ENCODE results near the gene DRG2.

The DRG2 gene

GRCh38 chr17:18144855-18145254 lies 57.1 kb downstream of the DRG2 start:
- no peak for DNase-seq

- no peak for DNase-seq
Measured at GRCh38 chr17:18145811-18146210, 58.1 kb downstream of the DRG2 start.

- DNase-seq, result no peak
Measured at GRCh38 chr17:18146259-18146658, 58.5 kb downstream of the DRG2 start.

DNA sequence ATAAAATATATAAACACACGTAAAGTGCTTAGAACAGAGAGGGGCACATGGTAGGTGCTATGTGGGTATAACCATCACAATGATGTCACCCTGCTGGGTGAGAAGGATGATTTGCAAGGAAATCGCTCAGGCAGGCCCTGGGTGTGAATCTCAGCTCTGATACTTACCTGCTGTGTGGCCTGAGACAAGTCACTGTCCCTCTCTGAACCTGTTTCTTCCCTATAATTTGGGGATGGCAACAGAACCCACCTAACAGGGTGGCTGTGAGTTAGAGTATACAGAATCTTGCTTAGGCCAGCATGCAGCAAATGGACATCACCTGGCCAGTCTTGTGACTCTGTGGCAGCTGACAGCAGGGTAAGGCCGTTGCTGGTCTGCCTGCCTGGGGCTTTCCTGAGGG lies 59.2 kb downstream of the DRG2 start:
- no peak for DNase-seq

- DNase-seq, result no peak
Measured at GRCh38 chr17:18148586-18148985, 60.8 kb downstream of the DRG2 start.

DNA sequence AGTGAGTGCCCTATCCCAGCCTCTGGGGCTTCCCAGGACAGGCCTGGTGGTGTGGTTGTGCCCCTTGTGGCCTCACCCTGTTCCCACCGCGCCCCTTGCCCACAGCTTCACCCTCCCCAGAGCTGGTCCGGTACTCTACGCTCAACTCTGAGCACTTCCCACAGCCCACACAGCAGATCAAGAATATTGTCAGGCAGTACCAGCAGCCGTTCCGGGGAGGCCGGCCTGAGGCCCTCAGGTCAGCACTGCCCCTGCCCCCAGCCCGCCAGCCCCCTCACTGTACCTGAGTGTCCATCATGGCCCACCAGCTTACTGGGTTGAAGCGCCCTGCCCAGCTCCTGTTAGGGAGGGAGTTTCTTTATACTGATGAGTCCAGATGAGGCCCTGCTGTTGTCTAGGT lies 63.5 kb downstream of the DRG2 start:
- DNase-seq, result no peak

GRCh38 chr17:18155179-18155578 lies 67.4 kb downstream of the DRG2 start:
- no peak for DNase-seq

DNA sequence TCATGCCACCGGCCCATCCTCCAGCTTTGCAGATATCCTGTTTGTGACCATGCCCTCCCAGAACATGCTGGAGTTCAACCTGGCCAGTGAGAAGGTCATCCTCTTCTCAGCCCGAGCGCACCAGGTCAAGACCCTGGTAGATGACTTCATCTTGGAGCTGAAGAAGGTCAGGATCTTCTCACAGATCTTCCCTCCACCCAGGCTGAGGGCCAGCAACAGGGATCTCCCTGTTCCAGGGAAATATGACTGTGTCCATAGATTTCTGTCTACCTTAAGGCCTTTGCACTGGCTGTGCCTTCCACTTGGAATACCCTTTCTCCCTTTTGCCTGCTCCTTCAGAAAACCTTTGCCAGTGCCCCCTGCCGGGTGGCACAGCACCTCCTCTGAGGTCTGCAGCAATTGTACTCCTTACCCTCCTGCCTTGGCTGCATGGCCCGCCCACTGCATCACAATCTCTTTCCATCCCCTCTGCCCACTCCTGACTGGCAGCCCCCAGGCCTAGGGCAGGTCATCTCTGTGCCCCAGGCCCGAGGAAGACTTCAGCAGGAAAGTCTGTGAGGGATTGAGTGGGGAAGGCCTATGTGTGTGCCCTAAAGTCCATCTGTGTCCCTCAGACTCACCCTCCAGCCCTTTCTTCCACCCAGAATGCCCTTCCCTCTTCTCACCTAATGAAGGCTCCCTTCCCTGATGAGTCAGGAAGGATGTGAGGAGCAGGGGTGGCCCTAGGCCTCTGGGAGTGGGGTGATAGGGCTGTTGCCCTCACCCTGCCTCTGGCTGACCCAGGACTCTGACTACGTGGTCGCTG lies 68.6 kb downstream of the DRG2 start:
- DNase-seq, result no peak

GRCh38 chr17:18156976-18157280 lies 69.2 kb downstream of the DRG2 start:
- DNase-seq, result no peak

All from NCI-H2029 treated with DMSO at 0.1 percent for 48 hours (cell line).